ENCODE results near the gene ZBTB11. TPM values are rescaled to one million over a fixed set of nuclear protein-coding genes. Genes with fewer than 3 reads are reported as not detected.
"Not testable (repeated sequence)": the region's sequence is repeated elsewhere in the genome, so short reads cannot be mapped to it uniquely, and the experiment has no call there.

Gene ZBTB11
- total RNA-seq, 4 donors from 2014 or later = 11.6 to 29.1 (median 21.5) TPM

DNA sequence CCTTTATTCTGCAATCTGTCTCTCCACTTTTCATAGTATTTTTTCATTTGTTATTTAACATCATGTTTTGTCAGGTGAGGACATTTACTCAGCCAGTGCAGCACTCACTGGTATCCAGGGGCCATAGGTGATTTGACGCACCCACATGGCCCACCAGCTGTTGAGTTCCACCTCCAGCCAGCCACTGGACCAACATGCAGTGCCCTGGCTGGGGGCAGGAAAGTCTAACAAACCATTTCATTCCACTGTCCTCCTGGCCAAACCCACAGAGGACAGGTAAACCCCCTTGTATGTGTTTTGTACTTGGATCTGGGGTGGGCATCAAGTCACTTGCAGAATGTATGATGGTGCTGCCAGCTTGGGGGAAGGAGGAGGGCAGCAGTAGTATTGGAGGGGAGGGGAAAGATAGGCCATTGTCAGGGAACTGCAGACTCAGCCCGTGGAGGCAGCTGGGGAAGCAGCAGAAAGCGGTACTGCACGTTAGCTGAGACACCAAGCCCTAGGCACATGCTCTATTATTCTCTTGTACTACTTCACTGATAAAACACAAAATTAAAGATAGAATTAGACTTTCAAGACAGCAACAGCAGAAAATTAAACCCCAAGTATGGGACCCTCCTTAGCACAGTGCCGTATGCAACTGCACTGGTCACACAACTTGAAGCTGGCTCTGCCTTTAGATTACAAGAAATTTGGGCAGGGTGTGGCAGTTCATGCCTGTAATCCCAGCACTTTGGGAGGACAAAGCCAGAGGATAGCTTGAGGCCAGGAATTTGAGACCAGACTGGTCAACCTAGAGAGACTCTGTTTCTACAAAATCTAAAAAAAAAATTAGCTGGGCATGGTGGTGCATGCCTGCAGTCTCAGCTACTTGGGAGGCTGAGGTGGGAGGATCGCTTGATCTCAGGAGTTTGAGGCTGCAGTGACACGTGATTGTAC, 25.0 kb upstream of the ZBTB11 start:
- TF ChIP-seq, protein P1, sequence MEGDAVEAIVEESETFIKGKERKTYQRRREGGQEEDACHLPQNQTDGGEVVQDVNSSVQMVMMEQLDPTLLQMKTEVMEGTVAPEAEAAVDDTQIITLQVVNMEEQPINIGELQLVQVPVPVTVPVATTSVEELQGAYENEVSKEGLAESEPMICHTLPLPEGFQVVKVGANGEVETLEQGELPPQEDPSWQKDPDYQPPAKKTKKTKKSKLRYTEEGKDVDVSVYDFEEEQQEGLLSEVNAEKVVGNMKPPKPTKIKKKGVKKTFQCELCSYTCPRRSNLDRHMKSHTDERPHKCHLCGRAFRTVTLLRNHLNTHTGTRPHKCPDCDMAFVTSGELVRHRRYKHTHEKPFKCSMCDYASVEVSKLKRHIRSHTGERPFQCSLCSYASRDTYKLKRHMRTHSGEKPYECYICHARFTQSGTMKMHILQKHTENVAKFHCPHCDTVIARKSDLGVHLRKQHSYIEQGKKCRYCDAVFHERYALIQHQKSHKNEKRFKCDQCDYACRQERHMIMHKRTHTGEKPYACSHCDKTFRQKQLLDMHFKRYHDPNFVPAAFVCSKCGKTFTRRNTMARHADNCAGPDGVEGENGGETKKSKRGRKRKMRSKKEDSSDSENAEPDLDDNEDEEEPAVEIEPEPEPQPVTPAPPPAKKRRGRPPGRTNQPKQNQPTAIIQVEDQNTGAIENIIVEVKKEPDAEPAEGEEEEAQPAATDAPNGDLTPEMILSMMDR (IDR thresholded peaks at IDR 0.05) = no peak
- TF ChIP-seq POLR2A (IDR thresholded peaks at IDR 0.05) (no peak), EP300 (IDR thresholded peaks at IDR 0.05; ENCODE audit: low read depth) (no peak)
- Histone ChIP-seq H3K36me3 (no peaks in the 10 kb centered on the region), H3K4me3 (no peak overlapping the region), H3K9me3 (no peaks in the 10 kb centered on the region), H3K27ac (peak overlapping the region in 1 of 4 donors; percentile 43), H3K27me3 (no peaks in the 10 kb centered on the region), H3K4me1 (no peaks in the 10 kb centered on the region)
- WGBS, 2 donors (ENCODE audit: low coverage in 1 of 2) = 79 to 82% methylated on average over 6 to 7 of the region's 7 CpGs
- in situ Hi-C loops (cut with MboI; ENCODE audit: low pct_ligation_motif_present in 1 of 4, low pct_unique_long_range_greater_than_20kb in 1 of 4, low sequenced_read_pairs in 3 of 4) (no loop called here), intact Hi-C loops (cut with DNase I; ENCODE audit: low total_unique reads) (no loop called here)
- no peak for DNase-seq

DNA sequence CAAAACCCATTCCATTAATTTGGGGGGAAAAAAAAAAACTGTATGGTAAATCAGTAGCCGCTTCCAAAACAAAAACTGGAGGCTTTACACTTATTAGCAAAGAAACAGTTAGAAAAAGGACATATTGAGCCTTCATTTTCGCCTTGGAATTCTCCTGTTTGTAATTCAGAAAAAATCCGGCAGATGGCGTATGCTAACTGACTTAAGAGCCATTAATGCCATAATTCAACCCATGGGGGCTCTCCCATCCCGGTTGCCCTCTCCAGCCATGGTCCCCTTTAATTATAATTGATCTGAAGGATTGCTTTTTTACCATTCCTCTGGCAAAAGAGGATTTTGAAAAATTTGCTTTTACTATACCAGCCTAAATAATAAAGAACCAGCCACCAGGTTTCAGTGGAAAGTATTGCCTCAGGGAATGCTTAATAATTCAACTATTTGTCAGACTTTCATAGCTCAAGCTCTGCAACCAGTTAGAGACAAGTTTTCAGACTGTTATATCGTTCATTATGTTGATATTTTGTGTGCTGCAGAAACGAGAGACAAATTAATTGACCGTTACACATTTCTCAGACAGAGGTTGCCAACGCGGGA, 18.9 kb upstream of the ZBTB11 start:
- DNase-seq = no peak
- H3K27ac ChIP-seq = no peak overlapping the region
- TF ChIP-seq EP300 (IDR thresholded peaks at IDR 0.05; ENCODE audit: low read depth) = no peak
- TF ChIP-seq, protein P1 (IDR thresholded peaks at IDR 0.05) = peak; percentile 68 to 80 (median 80)
- intact Hi-C loops (cut with DNase I; ENCODE audit: low total_unique reads) = no loop called here
- no peaks in the 10 kb centered on the region for H3K27me3 ChIP-seq
- H3K4me3 ChIP-seq = no peak overlapping the region
- in situ Hi-C loops (cut with MboI; ENCODE audit: low pct_ligation_motif_present in 1 of 4, low pct_unique_long_range_greater_than_20kb in 1 of 4, low sequenced_read_pairs in 3 of 4) = no loop called here
- no peaks in the 10 kb centered on the region for H3K36me3 ChIP-seq
- peaks cover 0 to 6% (median 2%) of the 10 kb centered on the region in 4 donors for H3K4me1 ChIP-seq
- H3K9me3 ChIP-seq = no peaks in the 10 kb centered on the region
- 34 to 36% methylated on average over 10 of the region's 10 CpGs for WGBS, 2 donors (ENCODE audit: low coverage in 1 of 2)

DNA sequence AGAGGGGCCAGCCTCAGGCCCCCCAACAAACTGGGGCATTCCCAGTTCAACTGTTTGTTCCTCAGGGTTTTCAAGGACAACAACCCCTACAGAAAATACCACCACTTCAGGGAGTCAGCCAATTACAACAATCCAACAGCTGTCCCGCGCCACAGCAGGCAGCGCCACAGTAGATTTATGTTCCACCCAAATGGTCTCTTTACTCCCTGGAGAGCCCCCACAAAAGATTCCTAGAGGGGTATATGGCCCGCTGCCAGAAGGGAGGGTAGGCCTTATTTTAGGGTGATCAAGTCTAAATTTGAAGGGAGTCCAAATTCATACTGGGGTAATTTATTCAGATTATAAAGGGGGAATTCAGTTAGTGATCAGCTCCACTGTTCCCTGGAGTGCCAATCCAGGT, 17.9 kb upstream of the ZBTB11 start:
- WGBS, 2 donors (ENCODE audit: low coverage in 1 of 2) = 86 to 88% methylated on average over 1 to 4 of the region's 4 CpGs
- H3K36me3 ChIP-seq; intact Hi-C loops (cut with DNase I; ENCODE audit: low total_unique reads): not testable (repeated sequence)

GRCh38 chr3:101693540-101693939, 16.6 kb upstream of the ZBTB11 start:
- H3K4me1 ChIP-seq; H3K36me3 ChIP-seq; H3K27ac ChIP-seq; in situ Hi-C loops (cut with MboI; ENCODE audit: low pct_ligation_motif_present in 1 of 4, low pct_unique_long_range_greater_than_20kb in 1 of 4, low sequenced_read_pairs in 3 of 4); H3K9me3 ChIP-seq; intact Hi-C loops (cut with DNase I; ENCODE audit: low total_unique reads); H3K4me3 ChIP-seq; H3K27me3 ChIP-seq; DNase-seq: not testable (repeated sequence)
- 70 to 80% methylated on average over 1 to 13 of the region's 13 CpGs for WGBS, 2 donors (ENCODE audit: low coverage in 1 of 2)
- TF ChIP-seq, protein P1 (IDR thresholded peaks at IDR 0.05) = peak; percentile 23 to 43 (median 33)

More for the DNA sequence above, 17.9 kb upstream of the ZBTB11 start:
- DNase-seq; H3K27me3 ChIP-seq; H3K27ac ChIP-seq; H3K4me1 ChIP-seq; in situ Hi-C loops (cut with MboI; ENCODE audit: low pct_ligation_motif_present in 1 of 4, low pct_unique_long_range_greater_than_20kb in 1 of 4, low sequenced_read_pairs in 3 of 4); H3K9me3 ChIP-seq; H3K4me3 ChIP-seq: not testable (repeated sequence)

- peaks cover 0 to 13% (median 5%) of the 10 kb centered on the region in 4 donors for H3K4me1 ChIP-seq
- H3K9me3 ChIP-seq; intact Hi-C loops (cut with DNase I; ENCODE audit: low total_unique reads); H3K36me3 ChIP-seq; H3K27me3 ChIP-seq; DNase-seq; in situ Hi-C loops (cut with MboI; ENCODE audit: low pct_ligation_motif_present in 1 of 4, low pct_unique_long_range_greater_than_20kb in 1 of 4, low sequenced_read_pairs in 3 of 4); H3K27ac ChIP-seq; H3K4me3 ChIP-seq: not testable (repeated sequence)
- 80% methylated on average over 4 to 9 of the region's 15 CpGs for WGBS, 2 donors (ENCODE audit: low coverage in 1 of 2)
Measured at GRCh38 chr3:101691685-101692671, 15.0 kb upstream of the ZBTB11 start.
